Measurements from ENCODE around the gene KRTAP29-1. TPM values are rescaled to one million over a fixed set of nuclear protein-coding genes. Genes with fewer than 3 reads are reported as not detected.

The KRTAP29-1 gene
- total RNA-seq, 1 donor: not detected

DNA sequence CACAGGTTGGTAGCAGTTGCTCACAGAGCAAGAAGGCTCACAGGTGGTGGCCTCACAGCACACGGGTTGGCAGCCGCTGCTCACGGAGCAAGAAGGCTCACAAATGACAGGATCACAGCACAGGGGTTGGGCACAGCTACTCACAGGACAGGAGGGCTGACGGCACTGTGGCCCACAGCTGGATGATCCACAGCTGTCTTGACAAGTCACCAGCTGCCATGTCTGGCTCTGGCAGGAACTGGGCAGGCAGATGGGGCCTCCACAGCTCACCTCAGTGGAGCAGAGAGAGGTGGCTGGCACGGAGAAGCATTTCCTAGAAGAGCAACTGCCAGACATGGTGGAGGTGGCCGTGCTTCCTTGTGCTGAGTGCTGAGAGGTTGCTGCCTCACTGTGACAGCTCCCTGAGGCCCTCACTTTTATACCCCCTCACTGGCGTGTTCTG is 6.3 kb upstream of the KRTAP29-1 start, which contains the start of gene KRTAP16-1:
TSS of gene KRTAP16-1 (minus strand) at position 392 of the 442 bp plus-strand sequence. CDS start at position 336, 56 bp downstream.
- TF ChIP-seq, protein P1, sequence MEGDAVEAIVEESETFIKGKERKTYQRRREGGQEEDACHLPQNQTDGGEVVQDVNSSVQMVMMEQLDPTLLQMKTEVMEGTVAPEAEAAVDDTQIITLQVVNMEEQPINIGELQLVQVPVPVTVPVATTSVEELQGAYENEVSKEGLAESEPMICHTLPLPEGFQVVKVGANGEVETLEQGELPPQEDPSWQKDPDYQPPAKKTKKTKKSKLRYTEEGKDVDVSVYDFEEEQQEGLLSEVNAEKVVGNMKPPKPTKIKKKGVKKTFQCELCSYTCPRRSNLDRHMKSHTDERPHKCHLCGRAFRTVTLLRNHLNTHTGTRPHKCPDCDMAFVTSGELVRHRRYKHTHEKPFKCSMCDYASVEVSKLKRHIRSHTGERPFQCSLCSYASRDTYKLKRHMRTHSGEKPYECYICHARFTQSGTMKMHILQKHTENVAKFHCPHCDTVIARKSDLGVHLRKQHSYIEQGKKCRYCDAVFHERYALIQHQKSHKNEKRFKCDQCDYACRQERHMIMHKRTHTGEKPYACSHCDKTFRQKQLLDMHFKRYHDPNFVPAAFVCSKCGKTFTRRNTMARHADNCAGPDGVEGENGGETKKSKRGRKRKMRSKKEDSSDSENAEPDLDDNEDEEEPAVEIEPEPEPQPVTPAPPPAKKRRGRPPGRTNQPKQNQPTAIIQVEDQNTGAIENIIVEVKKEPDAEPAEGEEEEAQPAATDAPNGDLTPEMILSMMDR (IDR thresholded peaks at IDR 0.05; ENCODE audit: insufficient read depth, low read depth, low read length): no peak
- no peak for DNase-seq (ENCODE audit: low read depth)
- H3K4me3 ChIP-seq (ENCODE audit: low read depth, low read length): no peak within 1 kb of the TSS

DNA sequence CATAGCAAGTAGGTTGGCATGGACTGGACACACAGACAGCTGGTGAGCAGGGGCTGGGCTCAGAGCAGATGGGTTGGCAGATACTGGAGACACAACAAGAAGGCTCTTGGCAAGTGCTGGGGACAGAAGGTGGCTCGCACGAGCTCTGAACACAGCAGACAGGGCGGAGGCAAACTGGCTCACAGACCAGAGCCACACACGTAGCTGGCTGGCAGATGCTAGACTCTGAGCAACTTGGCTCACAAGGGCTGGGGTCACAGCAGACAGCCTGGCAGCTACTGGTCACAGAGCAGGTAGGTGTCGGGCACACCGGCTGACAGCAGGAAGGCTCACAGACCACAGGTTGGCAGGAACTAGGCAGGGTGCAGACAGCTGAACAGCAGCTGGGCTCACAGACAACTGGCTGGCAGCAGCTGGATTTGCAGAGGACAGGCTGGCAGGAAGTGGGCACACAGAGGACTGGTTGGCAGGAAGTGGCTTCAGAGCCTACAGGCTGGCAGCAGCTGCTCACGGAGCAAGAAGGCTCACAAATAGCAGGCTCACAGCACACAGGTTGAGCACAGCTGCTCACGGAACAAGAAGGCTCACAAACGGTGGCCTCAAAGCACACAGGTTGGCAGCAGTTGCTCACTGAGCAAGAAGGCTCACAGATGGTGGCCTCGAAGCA is 5.7 kb upstream of the KRTAP29-1 start:
- no peak for DNase-seq (ENCODE audit: low read depth)
- H3K4me3 ChIP-seq (ENCODE audit: low read depth, low read length): no peak overlapping the region
- TF ChIP-seq, protein P1 (IDR thresholded peaks at IDR 0.05; ENCODE audit: insufficient read depth, low read depth, low read length): no peak

DNA sequence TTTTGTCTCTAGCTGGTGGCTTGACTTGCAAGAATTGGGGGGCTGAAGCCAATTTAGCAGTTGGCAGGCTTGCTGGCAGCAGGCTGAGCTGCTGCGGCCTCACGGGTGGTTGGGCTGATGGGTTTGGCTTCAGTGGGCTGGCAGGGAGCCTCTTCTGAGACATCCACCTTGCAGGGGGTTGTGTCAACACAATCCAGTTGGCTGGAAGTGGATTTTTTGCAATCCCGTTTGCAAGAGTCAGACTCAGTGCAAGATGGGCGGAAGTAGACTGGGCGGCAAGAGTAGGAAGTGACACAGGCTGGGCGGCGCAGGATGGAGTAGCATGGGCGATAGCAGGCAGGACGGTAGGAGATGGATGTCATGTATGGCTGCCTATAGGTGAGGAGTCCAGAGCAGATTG is 5.0 kb upstream of the KRTAP29-1 start:
- H3K4me3 ChIP-seq (ENCODE audit: low read depth, low read length): no peak overlapping the region
- no peak for DNase-seq (ENCODE audit: low read depth)
- TF ChIP-seq, protein P1 (IDR thresholded peaks at IDR 0.05; ENCODE audit: insufficient read depth, low read depth, low read length): no peak

DNA sequence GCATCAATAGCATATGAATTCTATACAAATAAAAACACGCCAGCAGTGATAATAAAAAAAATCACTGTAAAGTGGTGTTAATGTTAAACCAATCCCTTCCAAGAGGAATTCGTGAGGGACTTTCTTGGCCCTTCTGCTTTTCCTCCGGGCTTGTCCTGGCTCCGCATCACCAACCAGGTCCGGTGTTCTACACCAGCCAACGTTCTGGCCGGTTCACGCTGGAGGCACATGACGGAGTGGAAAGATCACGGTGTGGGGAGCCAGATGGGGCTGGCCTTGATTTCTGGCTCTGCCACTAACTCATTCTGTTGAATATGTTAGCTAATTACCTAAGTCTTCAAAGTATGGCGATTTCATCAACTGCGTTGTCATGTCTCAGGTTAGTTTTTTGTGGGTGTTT is 1.4 kb upstream of the KRTAP29-1 start:
- TF ChIP-seq, protein P1 (IDR thresholded peaks at IDR 0.05; ENCODE audit: insufficient read depth, low read depth, low read length): no peak
- no peak for DNase-seq (ENCODE audit: low read depth)

DNA sequence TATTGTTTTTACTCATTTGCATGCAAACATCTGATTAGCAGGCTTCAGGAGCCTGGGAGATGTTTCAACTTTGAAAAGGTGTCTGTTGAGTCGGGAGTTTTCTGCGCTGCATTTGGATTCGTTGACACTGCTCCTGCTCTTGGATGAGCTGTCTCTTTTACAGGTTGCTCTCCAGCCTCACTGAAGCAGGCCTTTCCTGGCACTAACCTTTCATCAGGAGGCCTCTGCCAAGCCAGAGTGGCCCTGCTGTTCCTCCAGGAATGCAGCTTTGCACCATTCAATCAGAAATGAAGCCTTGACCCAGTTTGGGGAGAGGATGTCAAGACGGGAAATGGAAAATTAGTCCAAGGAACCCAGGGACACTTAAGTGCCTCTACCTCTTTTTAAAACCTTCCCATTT is 330 bp upstream of the KRTAP29-1 start:
- DNase-seq (ENCODE audit: low read depth): no peak
- no peak overlapping the region for H3K4me3 ChIP-seq (ENCODE audit: low read depth, low read length)
- TF ChIP-seq, protein P1 (IDR thresholded peaks at IDR 0.05; ENCODE audit: insufficient read depth, low read depth, low read length): no peak

More for the DNA sequence above, 1.4 kb upstream of the KRTAP29-1 start:
- H3K4me3 ChIP-seq (ENCODE audit: low read depth, low read length): no peak overlapping the region

DNA sequence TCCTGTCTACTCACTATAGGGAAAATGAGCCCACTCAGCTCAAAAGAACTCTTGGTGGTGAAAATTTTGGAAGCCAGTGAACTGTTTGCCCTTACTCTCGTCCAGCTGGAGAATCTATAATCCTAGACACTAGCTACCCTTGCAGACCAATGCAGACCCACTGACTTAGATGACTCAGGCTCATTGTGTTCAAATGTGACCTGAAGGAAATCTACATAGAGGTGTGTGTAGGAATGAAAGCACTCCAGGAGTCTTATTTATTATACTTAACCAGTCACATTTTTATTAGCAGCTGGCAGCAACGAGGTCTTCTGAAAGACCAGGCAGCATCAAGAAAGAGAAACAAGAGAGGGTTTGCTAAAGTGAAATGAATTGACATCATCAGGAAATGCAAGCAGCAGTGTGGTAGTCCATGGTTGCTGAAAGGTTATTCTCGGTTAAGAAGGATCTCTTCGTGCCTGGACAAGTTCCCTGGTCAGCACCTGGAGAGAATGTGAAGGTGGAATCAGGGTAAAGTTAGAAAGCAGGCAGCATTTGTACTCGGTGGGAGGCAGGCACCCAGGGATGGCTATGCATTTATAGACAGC is 1.4 kb downstream of the KRTAP29-1 start:
- TF ChIP-seq, protein P1 (IDR thresholded peaks at IDR 0.05; ENCODE audit: insufficient read depth, low read depth, low read length): no peak

More for the DNA sequence above, 1.4 kb downstream of the KRTAP29-1 start:
- no peak overlapping the region for H3K4me3 ChIP-seq (ENCODE audit: low read depth, low read length)
- DNase-seq (ENCODE audit: low read depth): no peak

Measured in fibroblast of villous mesenchyme (primary cell).